Neuronal stem cell (in vitro differentiated cells): ENCODE results near the gene SLC19A2.

Experiments used
- DNase-seq: peaks from one replicate; pipeline ENCODE4 v3.0.0-alpha.2; 2013; ENCODE audit warnings: low spot score
- H2AFZ ChIP-seq: one replicate; pipeline ENCODE4 v1.6.1; 2013; ENCODE audit warnings: mild to moderate bottlenecking, low read length, inconsistent platforms
- H2AK5ac ChIP-seq: 2 replicates; pipeline ENCODE4 v1.6.1; 2013; ENCODE audit warnings: low read depth, mild to moderate bottlenecking, inconsistent platforms, low read length, moderate library complexity, mixed read lengths
- H2BK120ac ChIP-seq: 2 replicates; pipeline ENCODE4 v1.6.1; 2013; ENCODE audit warnings: low read depth, mild to moderate bottlenecking, inconsistent platforms, low read length, moderate library complexity, mixed read lengths
- H2BK12ac ChIP-seq: one replicate; pipeline ENCODE4 v1.6.1; 2013; ENCODE audit warnings: low read length, inconsistent platforms
- H2BK15ac ChIP-seq: 2 replicates; pipeline ENCODE4 v1.6.1; 2013; ENCODE audit warnings: mild to moderate bottlenecking, low read length, inconsistent platforms, mixed read lengths
- H2BK5ac ChIP-seq: one replicate; pipeline ENCODE4 v1.6.1; 2013; ENCODE audit warnings: inconsistent platforms, mild to moderate bottlenecking, low read length, moderate library complexity
- H3K14ac ChIP-seq: one replicate; pipeline ENCODE4 v1.6.1; 2013; ENCODE audit warnings: low read length, inconsistent platforms
- H3K18ac ChIP-seq: 2 replicates; pipeline ENCODE4 v1.6.1; 2013; ENCODE audit warnings: low read length, inconsistent platforms
- H3K23ac ChIP-seq: 2 replicates; pipeline ENCODE4 v1.6.1; 2013; ENCODE audit warnings: low read depth, mild to moderate bottlenecking, mixed read lengths, low read length, inconsistent platforms; ENCODE audit not compliant: poor library complexity
- H3K27ac ChIP-seq: replicated peaks from 3 replicates; pipeline ENCODE4 v1.5.1; 2013; ENCODE audit warnings: low read length, inconsistent platforms
- H3K27me3 ChIP-seq, 3 experiments: 2 replicates each; pipeline ENCODE4 v1.6.1; 2013; ENCODE audit warnings: low read length in 3 of 3, mild to moderate bottlenecking in 2 of 3, inconsistent platforms in 1 of 3, low read depth in 1 of 3, mixed read lengths in 1 of 3, moderate library complexity in 1 of 3; ENCODE audit not compliant: control insufficient read depth in 3 of 3, insufficient read depth in 3 of 3
- H3K36me3 ChIP-seq, 2 donors: replicated peaks in 1 of 2; 2 replicates each; pipeline ENCODE4 v1.6.1; 2013; ENCODE audit warnings: low read length in 2 of 2; ENCODE audit not compliant: control insufficient read depth in 2 of 2, insufficient read depth in 2 of 2
- H3K4ac ChIP-seq: 2 replicates; pipeline ENCODE4 v1.6.1; 2013; ENCODE audit warnings: inconsistent platforms, mild to moderate bottlenecking, low read length, moderate library complexity
- H3K4me1 ChIP-seq, 2 donors: 1 replicate in 1 of 2; 2 replicates in 1 of 2; pipeline ENCODE4 v1.6.1; 2013; ENCODE audit warnings: low read length in 2 of 2, low read depth in 1 of 2; ENCODE audit not compliant: control insufficient read depth in 2 of 2, insufficient read depth in 1 of 2
- H3K4me2 ChIP-seq: one replicate; pipeline ENCODE4 v1.6.1; 2013; ENCODE audit warnings: mild to moderate bottlenecking, low read length, inconsistent platforms; ENCODE audit not compliant: insufficient read depth, poor library complexity, severe bottlenecking
- H3K4me3 ChIP-seq, 2 donors: 2 replicates each; pipeline ENCODE4 v1.5.1; 2013; ENCODE audit warnings: low read length in 2 of 2, mild to moderate bottlenecking in 2 of 2, inconsistent platforms in 1 of 2, moderate library complexity in 1 of 2
- H3K79me1 ChIP-seq: one replicate; pipeline ENCODE4 v1.6.1; 2013; ENCODE audit warnings: low read depth, mild to moderate bottlenecking, inconsistent platforms, low read length, moderate library complexity
- H3K9ac ChIP-seq: one replicate; pipeline ENCODE4 v1.6.1; 2013; ENCODE audit warnings: mild to moderate bottlenecking, low read depth, low read length, inconsistent platforms; ENCODE audit not compliant: poor library complexity
- H3K9me3 ChIP-seq, 2 donors: replicated peaks in 1 of 2; 2 replicates each; pipeline versions ENCODE3 to v1.6.1; 2013; ENCODE audit warnings: low read length in 2 of 2, mild to moderate bottlenecking in 2 of 2, inconsistent platforms in 1 of 2, low read depth in 1 of 2, mixed read lengths in 1 of 2, moderate library complexity in 1 of 2; ENCODE audit not compliant: control insufficient read depth in 2 of 2, insufficient read depth in 1 of 2
- H4K8ac ChIP-seq: one replicate; pipeline ENCODE4 v1.6.1; 2013; ENCODE audit warnings: low read depth, mild to moderate bottlenecking, inconsistent platforms, low read length, moderate library complexity
- H4K91ac ChIP-seq: one replicate; pipeline ENCODE4 v1.6.1; 2013; ENCODE audit warnings: low read length, low read depth, mild to moderate bottlenecking, inconsistent platforms; ENCODE audit not compliant: poor library complexity
- WGBS, 2 donors: extraction: QIAGEN DNeasy Blood & Tissue Kit; methylation state at CpG; one replicate each; pipeline ENCODE4 v1.1.7; 2013; ENCODE audit warnings: missing lambda C conversion rate in 2 of 2, mixed read lengths in 1 of 2; ENCODE audit not compliant: insufficient read length in 2 of 2, insufficient replicate concordance in 1 of 2; ENCODE audit errors: extremely low coverage in 2 of 2; 5-methylcytosine and 5-hydroxymethylcytosine counted together

SLC19A2 gene

GRCh38 chr1:169457443-169457842, 28.3 kb downstream of the SLC19A2 start:
- no peak overlapping the region for H2AFZ ChIP-seq
- no peak overlapping the region for H2BK5ac ChIP-seq
- H4K91ac ChIP-seq: no peak overlapping the region
- H3K4me3 ChIP-seq: no peak overlapping the region
- DNase-seq: no peak
- no peak overlapping the region for H3K4me2 ChIP-seq
- peaks cover 0 to 9% of the 10 kb centered on the region in 2 donors for H3K9me3 ChIP-seq
- H3K4ac ChIP-seq: no peak overlapping the region
- no peak overlapping the region for H2AK5ac ChIP-seq
- no peak overlapping the region for H3K14ac ChIP-seq
- no peaks in the 10 kb centered on the region for H3K79me1 ChIP-seq
- no peak overlapping the region for H3K23ac ChIP-seq
- no CpG with 5 or more reads among the region's 1 CpG for WGBS, 2 donors
- H2BK120ac ChIP-seq: no peak overlapping the region
- no peak overlapping the region for H3K18ac ChIP-seq
- H3K4me1 ChIP-seq: peaks cover 0 to 2% of the 10 kb centered on the region in 2 donors
- H2BK12ac ChIP-seq: no peak overlapping the region
- H3K27ac ChIP-seq: no peak overlapping the region
- H3K36me3 ChIP-seq: no peaks in the 10 kb centered on the region
- H3K9ac ChIP-seq: no peak overlapping the region
- H4K8ac ChIP-seq: no peak overlapping the region
- H2BK15ac ChIP-seq: no peak overlapping the region
- H3K27me3 ChIP-seq: no peaks in the 10 kb centered on the region

DNA sequence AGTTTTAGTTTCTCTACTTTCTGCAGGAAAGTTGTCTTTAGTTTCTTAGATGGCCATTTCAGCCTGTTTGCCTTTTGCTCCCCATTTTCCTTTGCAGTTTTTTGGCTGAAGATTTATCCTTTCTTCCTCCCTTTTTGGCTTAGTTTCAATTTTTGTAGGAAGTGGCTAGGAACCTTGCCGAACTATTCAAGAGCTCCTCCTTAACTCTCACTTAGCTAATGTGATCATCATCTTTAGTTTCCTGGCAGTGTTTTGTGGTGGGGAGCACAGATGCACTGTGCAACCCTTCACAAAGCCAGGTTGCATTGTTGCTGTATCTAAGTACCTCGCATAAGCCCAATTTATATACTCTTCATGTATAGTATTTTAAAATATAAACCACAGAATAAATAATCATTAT, 29.7 kb downstream of the SLC19A2 start:
- H3K27ac ChIP-seq: no peak overlapping the region
- no peak overlapping the region for H3K4me3 ChIP-seq
- no peak overlapping the region for H3K9ac ChIP-seq
- H3K27me3 ChIP-seq: no peaks in the 10 kb centered on the region
- no peak overlapping the region for H3K4me2 ChIP-seq
- H3K23ac ChIP-seq: no peak overlapping the region
- no peak overlapping the region for H2BK5ac ChIP-seq
- no peak overlapping the region for H3K4ac ChIP-seq
- no peaks in the 10 kb centered on the region for H3K36me3 ChIP-seq
- H4K91ac ChIP-seq: no peak overlapping the region
- no peak overlapping the region for H3K18ac ChIP-seq
- no peak overlapping the region for H4K8ac ChIP-seq
- H2AK5ac ChIP-seq: no peak overlapping the region
- no peak for DNase-seq
- no peaks in the 10 kb centered on the region for H3K79me1 ChIP-seq
- no peak overlapping the region for H2BK12ac ChIP-seq
- peaks cover 0 to 2% of the 10 kb centered on the region in 2 donors for H3K4me1 ChIP-seq
- WGBS, 2 donors: no CpG with 5 or more reads among the region's 2 CpGs
- no peak overlapping the region for H2BK120ac ChIP-seq
- H2BK15ac ChIP-seq: no peak overlapping the region
- H3K9me3 ChIP-seq: peaks cover 0 to 9% of the 10 kb centered on the region in 2 donors
- H2AFZ ChIP-seq: no peak overlapping the region
- no peak overlapping the region for H3K14ac ChIP-seq

DNA sequence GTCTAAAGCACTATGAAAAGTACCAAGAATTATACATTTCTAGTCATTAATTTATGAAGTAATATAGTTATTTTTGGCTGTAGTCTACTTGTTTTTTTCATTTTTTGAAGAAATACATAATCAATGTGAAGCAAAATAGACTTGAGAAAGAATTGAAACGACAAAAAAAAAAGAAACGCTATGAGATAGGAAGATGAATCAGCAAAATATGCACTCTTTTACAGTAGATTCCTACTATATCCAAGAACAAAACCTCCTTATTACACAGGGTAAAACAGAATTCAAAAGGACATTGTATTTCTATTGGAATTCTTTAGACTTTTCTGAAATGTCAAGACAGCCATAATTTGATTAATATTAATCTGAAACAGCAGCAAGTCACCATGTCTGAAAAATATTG, 32.8 kb downstream of the SLC19A2 start:
- no peak overlapping the region for H3K14ac ChIP-seq
- no peak overlapping the region for H3K4ac ChIP-seq
- H2BK15ac ChIP-seq: no peak overlapping the region
- WGBS, 2 donors: no CpG with 5 or more reads among the region's 2 CpGs
- H4K8ac ChIP-seq: no peak overlapping the region
- H2AFZ ChIP-seq: no peak overlapping the region
- H3K9me3 ChIP-seq: peaks cover 0 to 9% of the 10 kb centered on the region in 2 donors
- DNase-seq: no peak
- no peak overlapping the region for H3K18ac ChIP-seq
- H3K4me1 ChIP-seq: no peaks in the 10 kb centered on the region
- no peak overlapping the region for H2BK12ac ChIP-seq
- H3K27ac ChIP-seq: no peak overlapping the region
- H2AK5ac ChIP-seq: no peak overlapping the region
- H3K79me1 ChIP-seq: no peaks in the 10 kb centered on the region
- H2BK5ac ChIP-seq: no peak overlapping the region
- H2BK120ac ChIP-seq: no peak overlapping the region
- no peak overlapping the region for H3K4me3 ChIP-seq
- H3K36me3 ChIP-seq: no peaks in the 10 kb centered on the region
- H3K23ac ChIP-seq: no peak overlapping the region
- no peak overlapping the region for H3K4me2 ChIP-seq
- no peaks in the 10 kb centered on the region for H3K27me3 ChIP-seq
- no peak overlapping the region for H4K91ac ChIP-seq
- H3K9ac ChIP-seq: no peak overlapping the region

DNA sequence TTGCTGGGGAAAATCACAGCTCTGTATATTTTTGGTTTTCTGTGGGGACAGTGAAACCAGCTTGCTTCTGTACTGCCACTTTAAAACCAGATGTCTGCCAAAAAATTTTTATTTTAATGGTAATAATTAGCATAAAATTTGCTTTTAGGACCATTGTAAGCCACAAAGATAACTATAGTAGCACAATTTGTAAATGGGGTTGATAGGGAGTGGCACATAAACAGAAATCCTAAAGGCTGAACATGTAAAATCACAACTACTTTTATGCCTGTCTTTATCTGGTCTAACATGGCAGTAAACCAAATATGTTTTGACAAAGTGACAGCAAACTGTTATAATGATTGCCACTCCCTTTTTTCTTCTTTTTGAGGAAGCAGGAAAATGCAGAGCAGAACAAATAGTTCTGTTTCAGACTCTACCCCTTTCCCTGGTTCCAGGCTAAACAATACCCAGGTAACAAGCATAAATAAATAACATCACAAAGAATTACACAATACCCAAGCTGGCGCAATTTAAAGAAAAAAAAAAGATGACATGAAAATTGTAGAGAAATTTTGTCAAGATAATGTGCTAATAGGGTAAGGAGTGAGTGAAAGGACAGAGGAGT, 34.4 kb downstream of the SLC19A2 start:
- Histone ChIP-seq H3K4me2 (no peak overlapping the region), H3K23ac (no peak overlapping the region), H3K27ac (no peak overlapping the region), H3K9me3 (no peaks in the 10 kb centered on the region), H4K8ac (no peak overlapping the region), H3K9ac (no peak overlapping the region), H3K4ac (no peak overlapping the region), H4K91ac (no peak overlapping the region), H2BK15ac (no peak overlapping the region), H2AFZ (no peak overlapping the region), H3K36me3 (no peaks in the 10 kb centered on the region), H3K27me3 (no peaks in the 10 kb centered on the region), H2BK5ac (no peak overlapping the region), H2BK12ac (no peak overlapping the region), H3K18ac (no peak overlapping the region), H3K4me3 (no peak overlapping the region), H3K79me1 (no peaks in the 10 kb centered on the region), H3K4me1 (no peaks in the 10 kb centered on the region), H3K14ac (no peak overlapping the region), H2AK5ac (no peak overlapping the region), H2BK120ac (no peak overlapping the region)
- no peak for DNase-seq
- no CpG with 5 or more reads among the region's 1 CpG for WGBS, 2 donors
